ENCODE results near the gene TMEM191C.
"Not testable (repeated sequence)": the region's sequence is repeated elsewhere in the genome, so short reads cannot be mapped to it uniquely, and the experiment has no call there.

DNA sequence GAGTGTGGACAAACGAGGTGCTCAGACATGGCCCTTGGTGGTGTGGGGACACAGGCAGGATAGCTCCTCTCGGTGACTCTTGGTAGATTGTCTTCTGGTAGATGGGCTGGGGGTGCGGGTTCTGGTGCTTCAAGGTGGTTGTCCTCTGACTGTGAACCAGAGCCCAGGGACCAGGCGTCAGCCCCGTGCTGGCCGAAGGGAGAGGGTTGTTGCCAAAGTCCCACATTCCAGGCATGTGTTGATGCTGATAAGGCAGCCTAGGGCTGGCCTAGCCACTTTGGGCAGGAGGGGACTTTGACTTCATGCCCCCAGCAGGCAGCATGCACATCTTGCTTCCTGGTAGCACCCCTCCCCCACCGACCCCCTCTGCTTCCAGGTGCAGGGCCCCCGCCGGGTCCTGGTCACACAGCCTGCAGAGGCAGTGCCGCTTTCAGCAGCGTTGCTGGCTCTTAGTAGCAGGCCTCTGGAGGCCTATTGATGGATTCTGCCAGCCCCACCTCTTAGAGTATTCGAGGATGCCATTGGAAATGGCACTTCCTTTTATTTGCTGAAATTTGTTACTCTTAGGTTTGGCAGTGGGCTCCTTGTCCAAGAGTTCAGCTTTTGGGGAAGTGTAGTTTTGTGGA, 43.0 kb upstream of the TMEM191C start:
- TF ChIP-seq POLR2A (IDR thresholded peaks at IDR 0.05; ENCODE audit: low read length); GATA1 (IDR thresholded peaks at IDR 0.05; ENCODE audit: low read depth, low read length): not testable (repeated sequence)
